RWPE2 (cell line): ENCODE data around the gene LETM1.

Experiments used
- ATAC-seq: fragments of 200-7000 bp; cut with Tn5 transposase; 3 replicates; pipeline ENCODE4 v1.9.1; 2021; ENCODE audit warnings: low read depth
- DNase-seq: peaks from one replicate; pipeline ENCODE4 v3.0.0-alpha.2; 2020; ENCODE audit warnings: low spot score
- H3K27ac ChIP-seq: fragments of 450-650 bp; 2 replicates; pipeline ENCODE4 v1.5.1; 2017; ENCODE audit warnings: mild to moderate bottlenecking; ENCODE audit not compliant: poor library complexity, severe bottlenecking
- H3K27me3 ChIP-seq: fragments of 250-450 bp; sonication (Bioruptor Pico); 2 replicates; pipeline ENCODE4 v1.5.1; 2021; ENCODE audit warnings: mild to moderate bottlenecking, moderate library complexity; ENCODE audit not compliant: insufficient read depth, poor library complexity, severe bottlenecking
- H3K36me3 ChIP-seq: fragments of 250-450 bp; sonication (Bioruptor Pico); 2 replicates; pipeline ENCODE4 v1.5.1; 2020; ENCODE audit warnings: low read depth, mild to moderate bottlenecking, moderate library complexity
- H3K4me1 ChIP-seq: fragments of 250-450 bp; sonication (Bioruptor Pico); 2 replicates; pipeline ENCODE4 v1.5.1; 2021; ENCODE audit warnings: mild to moderate bottlenecking, moderate library complexity; ENCODE audit not compliant: insufficient read depth, poor library complexity, severe bottlenecking
- H3K4me3 ChIP-seq: fragments of 250-450 bp; sonication (Bioruptor Pico); 2 replicates; pipeline ENCODE4 v1.5.1; 2021; ENCODE audit warnings: mild to moderate bottlenecking, moderate library complexity; ENCODE audit not compliant: severe bottlenecking
- H3K9me3 ChIP-seq: fragments of 250-450 bp; sonication (Bioruptor Pico); 2 replicates; pipeline ENCODE4 v1.5.1; 2021; ENCODE audit warnings: mild to moderate bottlenecking, moderate library complexity; ENCODE audit not compliant: severe bottlenecking
- CTCF ChIP-seq: fragments of 450-650 bp; IDR thresholded peaks from one replicate; pipeline ENCODE4 v1.5.1; 2017; ENCODE audit warnings: mild to moderate bottlenecking, moderate library complexity; ENCODE audit not compliant: poor library complexity, severe bottlenecking

The LETM1 gene

GRCh38 chr4:1855333-1856070, 454 bp downstream of the LETM1 start:
- H3K27ac ChIP-seq: peak overlapping the region; percentile 50
- peak overlapping the region; percentile 73 for H3K4me3 ChIP-seq
- no peak for TF ChIP-seq CTCF
- no peaks in the 10 kb centered on the region for H3K9me3 ChIP-seq
- H3K27me3 ChIP-seq: no peaks in the 10 kb centered on the region
- peak; percentile 6; the same call in 2 of the 3 replicates for ATAC-seq
- peaks cover 11% of the 10 kb centered on the region for H3K36me3 ChIP-seq
- peaks cover 2% of the 10 kb centered on the region for H3K4me1 ChIP-seq
- DNase-seq: no peak

GRCh38 chr4:1854752-1855151, 1.2 kb downstream of the LETM1 start:
- no peak for TF ChIP-seq CTCF
- H3K27me3 ChIP-seq: no peaks in the 10 kb centered on the region
- peak overlapping the region; percentile 73 for H3K4me3 ChIP-seq
- no peaks in the 10 kb centered on the region for H3K9me3 ChIP-seq
- peaks cover 2% of the 10 kb centered on the region for H3K4me1 ChIP-seq
- no peak for DNase-seq
- ATAC-seq: no peak
- H3K27ac ChIP-seq: peak overlapping the region; percentile 50
- peaks cover 11% of the 10 kb centered on the region for H3K36me3 ChIP-seq

- Histone ChIP-seq H3K9me3 (no peaks in the 10 kb centered on the region), H3K27me3 (no peaks in the 10 kb centered on the region), H3K27ac (no peak overlapping the region), H3K36me3 (peaks cover 18% of the 10 kb centered on the region), H3K4me3 (no peak overlapping the region), H3K4me1 (peaks cover 2% of the 10 kb centered on the region)
- DNase-seq: no peak
- no peak for TF ChIP-seq CTCF
- no peak for ATAC-seq
Measured at GRCh38 chr4:1852904-1853623, 2.9 kb downstream of the LETM1 start.

GRCh38 chr4:1851575-1852410, 4.2 kb downstream of the LETM1 start:
- DNase-seq (no peak), ATAC-seq (no peak)
- H3K4me1 ChIP-seq: peaks cover 2% of the 10 kb centered on the region
- no peak for TF ChIP-seq CTCF
- H3K27me3 ChIP-seq: no peaks in the 10 kb centered on the region
- no peak overlapping the region for H3K4me3 ChIP-seq
- H3K9me3 ChIP-seq: no peaks in the 10 kb centered on the region
- no peak overlapping the region for H3K27ac ChIP-seq
- peaks cover 28% of the 10 kb centered on the region for H3K36me3 ChIP-seq
